Sigmoid colon (tissue), 7 donors: Measurements from ENCODE around the gene EML6. TPM values are rescaled to one million over a fixed set of nuclear protein-coding genes. Genes with fewer than 3 reads are reported as not detected.

Experiments used
- DNase-seq: peaks from one replicate; pipeline ENCODE4 v3.0.0-alpha.2; 2019
- H3K27ac ChIP-seq, 4 donors: fragments of 200-600 bp; sonication (generic); one replicate each; pipeline ENCODE4 v1.5.1; 2016 to 2019; ENCODE audit warnings: mild to moderate bottlenecking in 1 of 4
- H3K27me3 ChIP-seq, 3 donors: fragments of 200-600 bp; sonication (generic); one replicate each; pipeline ENCODE4 v1.5.1; 2019; ENCODE audit warnings: mild to moderate bottlenecking in 1 of 3
- H3K36me3 ChIP-seq, 4 donors: fragments of 200-600 bp; sonication (generic); one replicate each; pipeline ENCODE4 v1.5.1; 2016 to 2019
- H3K4me1 ChIP-seq, 4 donors: fragments of 200-600 bp; sonication (generic); one replicate each; pipeline ENCODE4 v1.5.1; 2017 to 2019
- H3K4me3 ChIP-seq, 4 donors: fragments of 200-600 bp; sonication (generic); one replicate each; pipeline ENCODE4 v1.5.1; 2017 to 2019; ENCODE audit warnings: mild to moderate bottlenecking in 2 of 4, moderate library complexity in 1 of 4
- H3K9me3 ChIP-seq, 4 donors: fragments of 200-600 bp in 3 of 4; sonication (generic) in 3 of 4; one replicate each; pipeline versions ENCODE4 v1.5.1 to v1.6.1; 2013 to 2019
- CTCF ChIP-seq, 4 experiments: fragments of 450-650 bp in 3 of 4; fragments of 200-600 bp in 1 of 4; IDR thresholded peaks; one replicate each; pipeline ENCODE4 v1.5.1; 2016 to 2019; ENCODE audit warnings: antibody characterized with exemption in 4 of 4, mild to moderate bottlenecking in 3 of 4, moderate library complexity in 2 of 4
- EP300 ChIP-seq, 4 donors: sonication (generic); formaldehyde crosslinking; IDR thresholded peaks; one replicate each; pipeline ENCODE4 v1.6.1; 2017; ENCODE audit warnings: antibody characterized with exemption in 4 of 4
- POLR2A ChIP-seq, 2 donors: fragments of 450-650 bp; IDR thresholded peaks; one replicate each; pipeline ENCODE4 v1.6.1; 2016; ENCODE audit warnings: antibody characterized with exemption in 2 of 2, mild to moderate bottlenecking in 2 of 2, moderate library complexity in 2 of 2
- POLR2AphosphoS5 ChIP-seq, 4 donors: sonication (generic); formaldehyde crosslinking; IDR thresholded peaks; one replicate each; pipeline ENCODE4 v1.6.1; 2017; ENCODE audit warnings: antibody characterized with exemption in 4 of 4
- WGBS, 2 donors: extraction: QIAGEN DNeasy Blood & Tissue Kit; methylation state at CpG; one replicate each; pipeline ENCODE4 v1.1.7; 2013; 5-methylcytosine and 5-hydroxymethylcytosine counted together
- intact Hi-C: fragments of 100-400 bp; cut with DNase I; formaldehyde crosslinking; loops from one replicate; pipeline ENCODE4 v1.15.1; 2023
- polyA plus RNA-seq, 3 donors: library from polyadenylated mRNA; stranded (reverse); fragments of 200-250 nt; gene quantifications; one replicate each; pipeline ENCODE4 v1.2.3, GENCODE V29; 2013
- total RNA-seq, 4 donors: library from RNA; depleted of rRNA; stranded (reverse); fragments of >200 nt; gene quantifications; one replicate each; pipeline ENCODE4 v1.1.0, GENCODE V29; 2016
- donor health status: healthy with polysubstance abuse.
- donor health status: Bipolar disorder and iron deficiency.
- donor health status: healthy.

Gene EML6
- total and polyA plus RNA-seq, 7 donors: 0.46 to 2.2 (median 1.2) TPM

GRCh38 chr2:54859416-54859815 lies 136.0 kb downstream of the EML6 start:
- WGBS, 2 donors: 86 to 89% methylated on average over 3 of the region's 3 CpGs
- intact Hi-C loops: no loop called here
- DNase-seq: no peak
- H3K27me3 ChIP-seq: no peaks in the 10 kb centered on the region
- H3K9me3 ChIP-seq: peaks cover 0 to 2% (median 0%) of the 10 kb centered on the region in 4 donors
- TF ChIP-seq CTCF (IDR thresholded peaks at IDR 0.05) (no peak), POLR2A (IDR thresholded peaks at IDR 0.05) (no peak)
- H3K27ac ChIP-seq: no peak overlapping the region
- no peaks in the 10 kb centered on the region for H3K4me1 ChIP-seq
- no peaks in the 10 kb centered on the region for H3K36me3 ChIP-seq
- H3K4me3 ChIP-seq: no peak overlapping the region

- no peak for DNase-seq
- no peak for TF ChIP-seq POLR2A (IDR thresholded peaks at IDR 0.05)
- TF ChIP-seq CTCF (IDR thresholded peaks at IDR 0.05): no peak
- no peak for TF ChIP-seq EP300 (IDR thresholded peaks at IDR 0.05)
- TF ChIP-seq POLR2AphosphoS5 (IDR thresholded peaks at IDR 0.05): no peak
- no peaks in the 10 kb centered on the region for H3K4me1 ChIP-seq
- no peaks in the 10 kb centered on the region for H3K36me3 ChIP-seq
- peaks cover 0 to 2% (median 0%) of the 10 kb centered on the region in 4 donors for H3K9me3 ChIP-seq
- no peak overlapping the region for H3K27ac ChIP-seq
- 87 to 91% methylated on average over 7 of the region's 7 CpGs for WGBS, 2 donors
- intact Hi-C loops: no loop called here
- H3K4me3 ChIP-seq: no peak overlapping the region
- H3K27me3 ChIP-seq: no peaks in the 10 kb centered on the region
These were observed 136.7 kb downstream of the EML6 start for GRCh38 chr2:54859997-54860701.

- intact Hi-C loops: no loop called here
- no peaks in the 10 kb centered on the region for H3K36me3 ChIP-seq
- 96 to 98% methylated on average over 4 of the region's 4 CpGs for WGBS, 2 donors
- no peak for TF ChIP-seq CTCF (IDR thresholded peaks at IDR 0.05)
- peaks cover 0 to 2% (median 0%) of the 10 kb centered on the region in 4 donors for H3K9me3 ChIP-seq
- no peak overlapping the region for H3K4me3 ChIP-seq
- DNase-seq: no peak
- H3K27ac ChIP-seq: no peak overlapping the region
- H3K27me3 ChIP-seq: no peaks in the 10 kb centered on the region
- H3K4me1 ChIP-seq: no peaks in the 10 kb centered on the region
These were observed 138.8 kb downstream of the EML6 start for GRCh38 chr2:54862229-54862628.

- H3K27ac ChIP-seq: no peak overlapping the region
- no peaks in the 10 kb centered on the region for H3K4me1 ChIP-seq
- intact Hi-C loops: no loop called here
- WGBS, 2 donors: 93 to 98% methylated on average over 2 of the region's 2 CpGs
- H3K9me3 ChIP-seq: peaks cover 0 to 2% (median 0%) of the 10 kb centered on the region in 4 donors
- TF ChIP-seq EP300 (IDR thresholded peaks at IDR 0.05): no peak
- no peak for TF ChIP-seq POLR2A (IDR thresholded peaks at IDR 0.05)
- no peak for TF ChIP-seq POLR2AphosphoS5 (IDR thresholded peaks at IDR 0.05)
- H3K36me3 ChIP-seq: no peaks in the 10 kb centered on the region
- no peak overlapping the region for H3K4me3 ChIP-seq
- no peaks in the 10 kb centered on the region for H3K27me3 ChIP-seq
- no peak for DNase-seq
These were observed 139.3 kb downstream of the EML6 start for GRCh38 chr2:54862742-54863141.

- peaks cover 0 to 2% (median 0%) of the 10 kb centered on the region in 4 donors for H3K9me3 ChIP-seq
- TF ChIP-seq POLR2A (IDR thresholded peaks at IDR 0.05): no peak
- TF ChIP-seq POLR2AphosphoS5 (IDR thresholded peaks at IDR 0.05): no peak
- TF ChIP-seq CTCF (IDR thresholded peaks at IDR 0.05): no peak
- TF ChIP-seq EP300 (IDR thresholded peaks at IDR 0.05): no peak
- H3K4me1 ChIP-seq: no peaks in the 10 kb centered on the region
- intact Hi-C loops: no loop called here
- no peak overlapping the region for H3K27ac ChIP-seq
- H3K36me3 ChIP-seq: no peaks in the 10 kb centered on the region
- no peak for DNase-seq
- no peak overlapping the region for H3K4me3 ChIP-seq
- H3K27me3 ChIP-seq: no peaks in the 10 kb centered on the region
- WGBS, 2 donors: 82 to 93% methylated on average over 5 of the region's 5 CpGs
These were observed 140.2 kb downstream of the EML6 start for GRCh38 chr2:54863660-54864059.
